Fibroblast of skin of right quadriceps (primary cell): ENCODE data around the gene LKAAEAR1.

ENCODE experiments used
- DNase-seq: peaks from one replicate; pipeline ENCODE4 v3.0.0-alpha.2; 2013

Gene LKAAEAR1

GRCh38 chr20:64077876-64078551 is 6.2 kb downstream of the LKAAEAR1 start:
- DNase-seq = no peak

GRCh38 chr20:64077541-64077875 is 6.7 kb downstream of the LKAAEAR1 start:
- no peak for DNase-seq

- no peak for DNase-seq
These were observed 7.1 kb downstream of the LKAAEAR1 start for GRCh38 chr20:64077094-64077493.

DNA sequence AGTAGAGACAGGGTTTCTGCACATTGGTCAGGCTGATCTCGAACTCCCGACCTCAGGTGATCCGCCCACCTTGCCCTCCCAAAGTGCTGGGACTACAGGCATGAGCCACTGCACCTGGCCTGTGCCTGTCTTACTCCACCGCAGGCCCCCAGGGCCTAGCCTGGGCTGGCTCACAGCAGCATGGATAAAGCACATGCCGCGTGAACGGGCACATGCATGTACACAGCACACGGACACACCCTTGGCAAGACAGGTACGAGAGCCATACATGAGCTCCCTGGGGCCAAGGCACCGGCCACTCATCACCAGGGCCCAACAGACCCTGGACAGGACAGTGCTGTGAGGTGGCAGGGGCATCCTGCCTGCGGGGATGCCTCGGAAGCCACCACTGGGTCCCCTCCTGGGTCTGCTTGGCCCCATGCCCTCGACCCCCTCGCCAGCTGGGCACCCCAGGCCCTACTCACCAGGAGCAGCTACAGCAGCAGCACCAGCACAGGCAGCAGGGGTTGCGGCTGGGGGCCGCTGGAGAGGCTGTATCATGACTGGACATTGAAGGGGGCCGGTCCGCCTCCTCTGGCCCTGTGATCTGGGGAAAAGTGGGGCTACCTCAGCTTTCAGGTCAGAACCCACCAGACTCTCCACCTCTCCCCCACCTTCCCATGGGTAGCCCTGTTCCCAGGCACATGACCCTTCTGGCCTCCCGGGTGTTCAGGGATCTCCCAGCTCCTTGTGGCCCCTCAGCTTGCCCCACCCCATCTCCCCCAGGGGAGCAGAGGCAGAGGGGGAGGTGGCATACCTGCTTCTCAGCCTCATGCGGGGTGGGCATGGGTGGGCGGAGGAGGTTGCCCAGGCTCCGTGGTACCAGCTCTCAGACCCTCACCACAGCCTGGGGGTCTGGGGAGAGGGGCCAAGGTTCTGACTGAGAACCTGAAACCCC is 7.9 kb downstream of the LKAAEAR1 start:
- DNase-seq = no peak

GRCh38 chr20:64075556-64075955 is 8.6 kb downstream of the LKAAEAR1 start:
- no peak for DNase-seq

- no peak for DNase-seq
These were observed 9.2 kb downstream of the LKAAEAR1 start for GRCh38 chr20:64074963-64075362.

GRCh38 chr20:64074184-64074789 is 9.9 kb downstream of the LKAAEAR1 start:
- DNase-seq = no peak

DNA sequence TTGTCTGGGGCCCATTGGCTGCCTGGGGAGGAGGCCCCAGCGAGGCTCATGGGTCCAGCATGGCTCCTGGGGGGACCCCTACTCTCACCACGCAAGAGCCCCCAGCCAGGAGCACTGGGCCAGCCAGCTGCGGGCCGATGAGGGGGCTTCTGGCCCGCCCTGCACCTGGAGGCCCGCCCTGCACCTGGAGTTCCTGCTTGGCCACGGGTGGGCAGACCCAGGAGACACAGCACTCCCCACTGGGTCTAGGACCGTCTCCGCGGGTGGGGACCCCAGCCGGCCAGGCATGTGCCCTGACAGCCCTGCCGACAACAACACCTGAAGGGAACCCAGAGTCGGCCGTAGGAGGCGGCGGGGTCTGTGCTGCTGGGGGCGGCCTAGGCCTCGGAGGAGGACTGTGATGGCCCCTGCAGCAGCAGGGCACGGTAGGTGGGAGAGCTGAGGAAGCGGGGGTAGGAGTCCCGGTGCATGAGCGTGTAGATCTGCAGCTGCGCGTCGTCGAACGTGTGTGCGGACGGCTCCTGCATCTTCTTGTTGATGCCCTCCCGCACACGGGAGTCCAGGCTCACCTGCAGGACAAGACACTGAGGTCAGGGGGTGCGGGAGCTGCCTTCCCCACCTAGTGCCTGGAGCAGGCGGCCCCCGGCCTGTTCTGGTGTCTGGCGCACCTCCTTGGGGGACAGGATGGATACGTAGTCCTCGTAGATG is 10.6 kb downstream of the LKAAEAR1 start:
- DNase-seq = no peak

- DNase-seq = no peak
These were observed 11.6 kb downstream of the LKAAEAR1 start for GRCh38 chr20:64072498-64073063.

- DNase-seq = no peak
These were observed 12.6 kb downstream of the LKAAEAR1 start for GRCh38 chr20:64071341-64072332.

GRCh38 chr20:64070244-64070993 is 13.8 kb downstream of the LKAAEAR1 start:
- no peak for DNase-seq

GRCh38 chr20:64069614-64070243 is 14.5 kb downstream of the LKAAEAR1 start:
- no peak for DNase-seq

DNA sequence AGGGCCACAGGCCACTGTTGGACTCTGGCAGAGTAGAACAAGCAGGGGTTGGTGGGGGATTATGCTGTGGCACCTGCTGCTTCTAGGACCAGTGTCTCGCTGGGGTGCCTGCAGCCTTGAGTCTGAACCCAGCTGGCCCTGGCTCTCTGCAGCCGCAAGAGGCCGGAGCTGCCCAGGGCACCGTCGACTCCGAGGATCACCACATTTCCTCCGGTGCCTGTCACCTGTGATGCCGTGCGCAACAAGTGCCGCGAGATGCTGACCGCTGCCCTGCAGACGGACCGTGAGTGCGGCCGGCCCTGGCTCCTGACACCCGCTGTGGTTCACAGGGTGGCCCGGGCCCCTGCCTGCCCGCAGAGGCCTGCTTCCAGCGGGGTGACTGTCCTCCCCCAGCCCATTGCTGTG is 15.0 kb downstream of the LKAAEAR1 start:
- no peak for DNase-seq

GRCh38 chr20:64068386-64069208 is 15.6 kb downstream of the LKAAEAR1 start:
- DNase-seq = no peak

DNA sequence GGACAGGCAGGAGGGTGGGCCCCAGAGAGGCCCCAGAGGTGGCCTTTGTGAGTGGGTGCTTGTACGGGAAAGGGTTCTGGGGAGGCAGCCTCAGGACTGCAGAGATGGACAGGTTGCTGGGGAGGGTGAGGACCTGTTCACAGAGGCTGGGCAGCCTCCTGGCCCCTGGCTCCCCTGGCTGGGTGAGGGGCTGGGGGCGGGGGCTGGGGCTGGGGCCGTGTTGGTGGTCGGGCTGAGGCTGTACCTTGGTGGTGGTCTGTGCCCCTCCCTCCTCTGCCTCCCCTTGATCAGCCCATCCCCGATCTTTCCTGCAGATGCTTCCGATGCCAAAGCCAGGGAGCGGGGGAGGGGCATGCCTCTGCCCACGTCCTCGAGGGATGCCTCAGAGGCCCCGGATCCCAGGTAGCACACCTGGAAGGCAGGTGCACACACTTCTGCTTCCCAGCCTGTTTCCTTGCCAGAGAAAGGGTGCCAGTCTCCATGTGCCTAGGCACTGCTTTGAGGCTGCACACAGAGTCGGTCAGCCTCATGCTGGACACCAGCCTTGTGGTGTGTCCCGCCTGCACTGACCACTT is 16.4 kb downstream of the LKAAEAR1 start:
- no peak for DNase-seq

DNA sequence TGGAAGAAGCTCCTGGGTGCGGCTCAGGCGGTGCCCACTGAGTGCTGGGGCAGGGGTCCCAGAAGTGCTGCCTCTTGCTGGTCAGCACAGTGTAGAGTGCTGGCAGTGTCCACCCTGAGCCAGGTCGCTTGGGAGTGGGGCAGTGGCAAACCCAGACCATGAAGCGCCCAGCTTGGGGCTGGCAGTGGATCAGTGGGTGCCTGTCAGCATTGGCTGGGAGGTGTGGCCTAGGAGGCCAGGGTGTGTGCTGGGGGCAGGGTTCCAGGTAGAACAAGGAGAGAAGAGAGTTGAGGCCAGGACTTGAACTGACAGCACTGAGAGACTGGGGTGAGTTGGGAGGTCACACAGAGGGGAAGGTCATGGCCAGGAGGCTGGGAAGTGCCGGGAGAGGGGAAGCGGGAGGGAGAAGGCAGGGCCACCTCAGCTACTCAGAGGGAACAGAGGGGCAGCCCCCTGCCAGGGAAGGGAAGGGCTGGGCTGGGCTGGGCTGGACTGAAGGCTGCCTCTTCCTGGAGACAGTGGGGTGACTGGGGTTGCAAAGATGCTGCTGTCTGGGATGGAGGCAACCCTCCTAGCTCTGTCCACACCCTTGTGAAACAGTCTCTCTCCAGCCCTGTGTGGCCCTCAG is 17.1 kb downstream of the LKAAEAR1 start:
- DNase-seq = no peak

DNA sequence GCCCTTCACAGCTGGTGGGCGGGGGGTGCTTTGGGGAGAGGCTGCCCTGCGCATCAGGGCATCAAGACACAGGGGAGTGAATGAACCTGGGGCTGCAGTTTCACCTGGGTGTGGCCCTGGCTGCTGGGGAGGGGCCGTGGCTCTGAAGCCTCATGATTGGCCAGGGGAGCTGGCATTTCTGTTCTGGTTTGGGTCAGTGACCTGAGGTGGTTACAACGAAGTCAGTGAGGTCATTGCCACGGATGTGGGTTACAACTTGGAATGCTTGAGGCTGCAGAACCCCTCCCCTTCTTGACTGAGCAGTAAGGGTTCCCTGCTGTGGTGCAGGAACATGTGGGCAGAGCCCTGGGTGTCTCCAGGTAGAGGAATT is 18.2 kb downstream of the LKAAEAR1 start:
- peak; percentile 48 for DNase-seq
